Breast epithelium (tissue), 4 donors: ENCODE results near the gene ALK. TPM values are rescaled to one million over a fixed set of nuclear protein-coding genes. Genes with fewer than 3 reads are reported as not detected.

Source experiments
- DNase-seq, 2 donors: peaks; one replicate each; pipeline ENCODE4 v3.0.0-alpha.2; 2019; ENCODE audit warnings: low spot score in 2 of 2
- H3K27ac ChIP-seq, 2 donors: fragments of 200-600 bp; sonication (generic) in 1 of 2; one replicate each; pipeline ENCODE4 v1.5.1; 2016 to 2019; ENCODE audit warnings: mild to moderate bottlenecking in 1 of 2
- H3K27me3 ChIP-seq, 2 donors: fragments of 200-600 bp; sonication (generic) in 1 of 2; one replicate each; pipeline versions ENCODE4 v1.5.1 to v1.6.0; 2017 to 2019; ENCODE audit warnings: control low read depth in 1 of 2, mild to moderate bottlenecking in 1 of 2
- H3K36me3 ChIP-seq: fragments of 200-600 bp; one replicate; pipeline ENCODE4 v1.5.1; 2019
- H3K4me1 ChIP-seq, 2 donors: fragments of 200-600 bp; sonication (generic); one replicate each; pipeline ENCODE4 v1.5.1; 2016 to 2019; ENCODE audit warnings: control low read depth in 1 of 2
- H3K4me3 ChIP-seq, 3 donors: fragments of 200-600 bp; sonication (generic); 1 replicate in 2 of 3; 2 replicates in 1 of 3; pipeline ENCODE4 v1.5.1; 2016 to 2019; ENCODE audit warnings: mild to moderate bottlenecking in 3 of 3, moderate library complexity in 2 of 3
- H3K9me3 ChIP-seq, 2 donors: fragments of 200-600 bp; sonication (generic) in 1 of 2; one replicate each; pipeline ENCODE4 v1.5.1; 2016 to 2019; ENCODE audit warnings: control low read depth in 1 of 2
- POLR2A ChIP-seq: fragments of 450-650 bp; IDR thresholded peaks from one replicate; pipeline ENCODE4 v1.6.1; 2016; ENCODE audit warnings: antibody characterized with exemption, mild to moderate bottlenecking, moderate library complexity
- POLR2AphosphoS5 ChIP-seq, 3 donors: sonication (generic); formaldehyde crosslinking; IDR thresholded peaks; one replicate each; pipeline ENCODE4 v1.6.1; 2017; ENCODE audit warnings: antibody characterized with exemption in 3 of 3
- intact Hi-C: fragments of 100-400 bp; cut with DNase I; formaldehyde crosslinking; loops from one replicate; pipeline ENCODE4 v1.15.1; 2023; ENCODE audit warnings: low total_unique reads
- total RNA-seq, 3 donors: library from RNA; depleted of rRNA; stranded (reverse); fragments of >200 nt; gene quantifications; one replicate each; pipeline ENCODE4 v1.1.0, GENCODE V29; 2016
- TF ChIP-seq, protein P1 (sequence below), 3 donors: fragments of 450-650 bp; IDR thresholded peaks; one replicate each; pipeline ENCODE4 v1.5.1; 2016 to 2017; ENCODE audit warnings: antibody characterized with exemption in 3 of 3, mild to moderate bottlenecking in 3 of 3, moderate library complexity in 3 of 3

ALK gene
- total RNA-seq, 3 donors from 2014 or later = 0.33 to 5.6 (median 0.64) TPM

DNA sequence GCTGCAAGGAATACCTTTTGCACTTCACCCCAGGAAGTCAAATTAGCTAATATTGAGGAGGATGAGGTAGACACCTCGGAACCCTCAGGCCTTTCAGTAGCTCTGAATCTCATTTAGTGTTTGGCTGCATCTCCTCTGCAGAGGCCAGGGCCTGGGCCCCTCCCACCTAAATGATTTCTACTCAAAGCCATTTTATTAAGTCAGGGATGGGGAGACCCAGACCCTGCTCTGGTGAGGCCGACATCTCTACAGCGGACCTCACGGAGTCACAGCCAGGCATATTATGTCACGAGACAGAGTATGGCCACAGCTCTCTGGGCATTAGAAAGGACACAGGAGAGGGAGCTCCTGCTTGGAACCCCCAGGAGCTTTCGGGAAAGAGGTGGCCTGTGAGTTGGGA is 305.5 kb downstream of the ALK start:
- no peak overlapping the region for H3K4me3 ChIP-seq
- H3K36me3 ChIP-seq = no peaks in the 10 kb centered on the region
- no peak for DNase-seq
- H3K27ac ChIP-seq = no peak overlapping the region
- no peaks in the 10 kb centered on the region for H3K4me1 ChIP-seq
- H3K27me3 ChIP-seq = no peaks in the 10 kb centered on the region
- H3K9me3 ChIP-seq = no peaks in the 10 kb centered on the region
- intact Hi-C loops = no loop called here
- TF ChIP-seq, protein P1, sequence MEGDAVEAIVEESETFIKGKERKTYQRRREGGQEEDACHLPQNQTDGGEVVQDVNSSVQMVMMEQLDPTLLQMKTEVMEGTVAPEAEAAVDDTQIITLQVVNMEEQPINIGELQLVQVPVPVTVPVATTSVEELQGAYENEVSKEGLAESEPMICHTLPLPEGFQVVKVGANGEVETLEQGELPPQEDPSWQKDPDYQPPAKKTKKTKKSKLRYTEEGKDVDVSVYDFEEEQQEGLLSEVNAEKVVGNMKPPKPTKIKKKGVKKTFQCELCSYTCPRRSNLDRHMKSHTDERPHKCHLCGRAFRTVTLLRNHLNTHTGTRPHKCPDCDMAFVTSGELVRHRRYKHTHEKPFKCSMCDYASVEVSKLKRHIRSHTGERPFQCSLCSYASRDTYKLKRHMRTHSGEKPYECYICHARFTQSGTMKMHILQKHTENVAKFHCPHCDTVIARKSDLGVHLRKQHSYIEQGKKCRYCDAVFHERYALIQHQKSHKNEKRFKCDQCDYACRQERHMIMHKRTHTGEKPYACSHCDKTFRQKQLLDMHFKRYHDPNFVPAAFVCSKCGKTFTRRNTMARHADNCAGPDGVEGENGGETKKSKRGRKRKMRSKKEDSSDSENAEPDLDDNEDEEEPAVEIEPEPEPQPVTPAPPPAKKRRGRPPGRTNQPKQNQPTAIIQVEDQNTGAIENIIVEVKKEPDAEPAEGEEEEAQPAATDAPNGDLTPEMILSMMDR (IDR thresholded peaks at IDR 0.05) = no peak
- no peak for TF ChIP-seq POLR2AphosphoS5 (IDR thresholded peaks at IDR 0.05)
- TF ChIP-seq POLR2A = no peak

DNA sequence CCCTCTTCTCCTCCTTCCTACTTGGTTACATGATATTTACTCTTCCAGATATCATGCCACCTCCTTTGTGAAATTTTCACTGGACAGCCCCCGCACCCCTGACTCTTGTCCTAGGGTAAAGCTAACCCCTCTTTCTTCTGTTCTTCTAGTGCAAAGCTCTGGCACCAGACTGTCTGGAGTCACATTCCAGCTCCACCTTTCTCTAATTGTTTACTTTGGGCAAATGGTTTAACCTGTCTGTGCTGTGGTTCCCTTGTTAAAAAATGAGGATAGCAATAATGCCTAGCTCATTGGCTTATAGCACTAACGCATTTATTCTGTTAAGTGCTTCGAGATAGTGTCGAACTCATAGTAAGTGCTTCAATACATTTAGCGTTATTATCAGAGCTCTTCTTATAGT is 306.2 kb downstream of the ALK start:
- no peak for DNase-seq

DNA sequence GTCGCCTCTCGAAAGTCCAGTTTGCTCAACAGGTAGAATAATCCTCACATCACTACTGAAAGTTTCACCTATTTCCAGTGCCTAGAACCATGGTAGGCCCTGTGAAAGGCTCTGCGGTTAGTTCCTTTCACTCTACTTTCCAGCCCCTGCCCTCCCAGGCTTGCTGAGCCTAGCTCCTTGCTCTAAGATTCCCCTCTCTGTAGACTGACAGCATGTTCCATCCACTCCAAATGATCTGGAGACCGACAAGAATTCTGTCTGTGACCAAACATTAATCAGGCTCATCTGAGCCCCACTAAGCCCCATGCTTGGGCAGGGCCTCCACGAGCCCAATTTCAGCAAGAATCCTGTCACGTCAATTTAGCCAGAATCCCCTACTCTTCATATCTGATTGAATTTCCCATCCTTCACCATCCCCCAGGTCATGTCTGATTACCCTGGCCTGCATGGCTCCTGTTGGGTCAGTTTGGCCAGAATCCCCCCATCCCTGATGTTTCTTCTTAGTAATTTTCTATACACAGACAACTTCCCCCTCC is 307.0 kb downstream of the ALK start:
- no peaks in the 10 kb centered on the region for H3K27me3 ChIP-seq
- intact Hi-C loops = no loop called here
- TF ChIP-seq, protein P1 (IDR thresholded peaks at IDR 0.05) = no peak
- TF ChIP-seq POLR2A (no peak), POLR2AphosphoS5 (IDR thresholded peaks at IDR 0.05) (no peak)
- H3K36me3 ChIP-seq = no peaks in the 10 kb centered on the region
- no peak for DNase-seq
- H3K9me3 ChIP-seq = no peaks in the 10 kb centered on the region
- H3K27ac ChIP-seq = no peak overlapping the region
- no peak overlapping the region for H3K4me3 ChIP-seq
- no peaks in the 10 kb centered on the region for H3K4me1 ChIP-seq

More for the DNA sequence above, 306.2 kb downstream of the ALK start:
- TF ChIP-seq POLR2AphosphoS5 (IDR thresholded peaks at IDR 0.05) (no peak), POLR2A (no peak)
- TF ChIP-seq, protein P1 (IDR thresholded peaks at IDR 0.05) = no peak
- no peak overlapping the region for H3K27ac ChIP-seq
- H3K36me3 ChIP-seq = no peaks in the 10 kb centered on the region
- no peaks in the 10 kb centered on the region for H3K4me1 ChIP-seq
- H3K9me3 ChIP-seq = no peaks in the 10 kb centered on the region
- no peaks in the 10 kb centered on the region for H3K27me3 ChIP-seq
- no peak overlapping the region for H3K4me3 ChIP-seq
- intact Hi-C loops = no loop called here

GRCh38 chr2:29613792-29614266 is 307.6 kb downstream of the ALK start:
- Histone ChIP-seq H3K36me3 (no peaks in the 10 kb centered on the region), H3K9me3 (no peaks in the 10 kb centered on the region), H3K4me1 (no peaks in the 10 kb centered on the region), H3K27ac (no peak overlapping the region), H3K27me3 (no peaks in the 10 kb centered on the region), H3K4me3 (no peak overlapping the region)
- no peak for DNase-seq
- intact Hi-C loops = no loop called here
- TF ChIP-seq, protein P1 (IDR thresholded peaks at IDR 0.05) = no peak
- no peak for TF ChIP-seq POLR2AphosphoS5 (IDR thresholded peaks at IDR 0.05)

GRCh38 chr2:29613067-29613466 is 308.3 kb downstream of the ALK start:
- no peak for DNase-seq
- H3K9me3 ChIP-seq = no peaks in the 10 kb centered on the region
- no peaks in the 10 kb centered on the region for H3K27me3 ChIP-seq
- no peak overlapping the region for H3K4me3 ChIP-seq
- no peaks in the 10 kb centered on the region for H3K4me1 ChIP-seq
- no peak overlapping the region for H3K27ac ChIP-seq
- intact Hi-C loops = no loop called here
- H3K36me3 ChIP-seq = no peaks in the 10 kb centered on the region
- TF ChIP-seq POLR2AphosphoS5 (IDR thresholded peaks at IDR 0.05) = no peak
- no peak for TF ChIP-seq POLR2A
- TF ChIP-seq, protein P1 (IDR thresholded peaks at IDR 0.05) = no peak
